ENCODE measurements around the gene GHITM.
"Not testable (repeated sequence)": the region's sequence is repeated elsewhere in the genome, so short reads cannot be mapped to it uniquely, and the experiment has no call there.

Gene GHITM

GRCh38 chr10:84175436-84175835, 36.1 kb downstream of the GHITM start:
- DNase-seq (ENCODE audit: low read depth in 1 of 2, low spot score in 1 of 2), result no peak

DNA sequence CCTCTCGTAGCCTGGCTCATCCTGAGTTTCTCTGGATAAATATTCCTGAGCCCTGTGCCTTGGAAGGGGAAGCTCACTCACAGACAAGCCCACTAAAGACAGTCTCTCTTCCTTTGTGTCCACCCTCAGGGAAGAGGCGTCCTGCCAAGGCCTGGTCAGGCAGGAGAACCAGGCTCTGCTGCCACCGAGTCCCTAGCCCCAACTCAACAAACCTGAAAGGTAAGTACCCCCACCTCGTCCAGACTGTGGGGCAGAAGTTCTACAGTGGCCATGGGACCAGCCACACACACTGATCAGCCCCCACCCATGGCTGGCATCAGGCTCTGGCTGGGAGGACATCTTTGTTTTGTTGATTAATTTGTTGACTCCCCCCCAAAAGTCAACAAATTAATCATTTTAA, 37.0 kb downstream of the GHITM start:
- no peak for DNase-seq (ENCODE audit: low read depth in 1 of 2, low spot score in 1 of 2)

- DNase-seq (ENCODE audit: low read depth in 1 of 2, low spot score in 1 of 2), result no peak
Observed at GRCh38 chr10:84176836-84177474, 37.6 kb downstream of the GHITM start.

DNA sequence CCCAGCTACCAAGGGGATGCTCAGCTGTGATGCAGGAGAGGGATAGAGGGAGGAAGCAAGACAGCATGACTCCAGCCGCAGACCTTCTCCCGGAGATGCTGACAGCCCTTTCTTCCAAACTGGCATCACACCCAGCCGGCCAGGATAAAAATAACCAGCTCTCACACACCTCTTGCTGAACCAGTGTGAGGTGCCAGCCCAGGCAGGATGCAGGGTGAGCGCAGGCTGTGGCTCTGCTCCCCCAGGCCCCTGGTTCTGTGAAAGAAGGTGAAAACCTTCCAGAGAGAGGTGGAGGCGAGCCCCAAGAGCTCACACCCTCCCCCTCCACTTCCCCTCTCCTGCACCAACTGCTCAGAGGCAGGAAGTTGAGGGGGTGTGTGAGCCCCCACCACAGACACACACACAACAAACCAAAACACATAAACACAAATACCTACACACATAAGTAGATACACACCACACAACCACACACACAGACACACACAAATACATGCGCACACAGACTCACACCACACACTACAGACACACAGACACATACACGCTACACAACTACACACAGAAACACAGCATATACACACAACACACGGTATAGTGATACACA, 38.3 kb downstream of the GHITM start:
- no peak for DNase-seq (ENCODE audit: low read depth in 1 of 2, low spot score in 1 of 2)

GRCh38 chr10:84178160-84178609, 38.9 kb downstream of the GHITM start:
- no peak for DNase-seq (ENCODE audit: low read depth in 1 of 2, low spot score in 1 of 2)

DNA sequence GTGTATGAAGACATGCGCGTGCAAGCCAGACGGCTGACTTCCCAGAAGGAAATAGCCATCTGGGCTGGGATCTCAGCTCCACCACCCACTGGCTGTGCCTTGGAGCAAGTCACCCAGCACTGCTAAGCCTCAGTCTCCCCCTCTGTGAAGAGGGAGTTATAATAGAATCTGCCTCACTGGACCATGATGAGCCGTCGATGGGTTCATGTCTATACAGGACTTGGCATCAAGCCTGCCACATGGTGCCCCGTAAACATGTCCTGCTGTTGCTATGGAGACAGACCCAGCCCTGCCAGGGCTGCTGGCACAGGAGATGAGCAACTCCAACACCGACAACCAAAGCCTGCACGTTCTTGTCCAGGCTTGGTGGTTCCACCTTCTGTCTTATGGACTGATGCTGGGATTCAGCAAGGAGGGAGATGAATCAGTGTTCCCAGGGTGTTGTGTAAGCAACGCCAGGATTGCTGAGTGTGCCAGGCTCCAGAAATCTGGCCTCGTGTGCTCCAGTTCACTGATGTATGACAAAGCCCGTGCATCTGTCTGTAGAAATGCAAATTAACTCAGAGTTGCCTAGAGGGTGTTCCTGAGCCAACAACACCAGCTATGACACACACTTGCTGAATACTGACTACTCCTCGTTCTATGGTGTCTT, 39.9 kb downstream of the GHITM start:
- no peak for DNase-seq (ENCODE audit: low read depth in 1 of 2, low spot score in 1 of 2)

GRCh38 chr10:84180386-84180785, 41.1 kb downstream of the GHITM start:
- DNase-seq (ENCODE audit: low read depth in 1 of 2, low spot score in 1 of 2), result not testable (repeated sequence)

- DNase-seq (ENCODE audit: low read depth in 1 of 2, low spot score in 1 of 2), result no peak
Observed at GRCh38 chr10:84181631-84182030, 42.3 kb downstream of the GHITM start.

- DNase-seq (ENCODE audit: low read depth in 1 of 2, low spot score in 1 of 2), result no peak
Observed at GRCh38 chr10:84184517-84184916, 45.2 kb downstream of the GHITM start.

GRCh38 chr10:84185526-84186175, 46.3 kb downstream of the GHITM start:
- DNase-seq (ENCODE audit: low read depth in 1 of 2, low spot score in 1 of 2), result no peak

GRCh38 chr10:84188815-84189214, 49.5 kb downstream of the GHITM start:
- no peak for DNase-seq (ENCODE audit: low read depth in 1 of 2, low spot score in 1 of 2)

GRCh38 chr10:84190621-84191020, 51.3 kb downstream of the GHITM start:
- no peak for DNase-seq (ENCODE audit: low read depth in 1 of 2, low spot score in 1 of 2)

- DNase-seq (ENCODE audit: low read depth in 1 of 2, low spot score in 1 of 2), result no peak
Observed at GRCh38 chr10:84191106-84191505, 51.8 kb downstream of the GHITM start.

DNA sequence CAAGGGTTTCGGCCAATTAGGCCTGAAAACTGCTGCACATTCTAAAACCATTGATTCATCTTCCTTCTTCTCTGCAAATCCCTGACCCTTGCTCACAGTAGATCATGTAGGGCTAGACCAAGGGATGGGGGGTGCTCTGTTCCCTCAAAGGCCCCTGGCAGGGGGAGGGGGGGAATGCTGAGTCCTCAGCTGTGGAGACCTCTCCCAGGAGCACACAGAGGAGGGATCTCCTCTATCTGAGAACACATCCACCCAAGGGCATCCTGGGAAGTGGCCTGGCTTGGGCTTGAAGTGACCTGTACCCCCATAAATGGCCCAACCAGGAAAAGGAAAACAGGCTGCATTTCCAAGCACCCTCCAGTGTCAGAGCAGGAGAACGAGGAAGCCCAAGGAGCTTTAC, 54.0 kb downstream of the GHITM start:
- DNase-seq (ENCODE audit: low read depth in 1 of 2, low spot score in 1 of 2), result no peak

GRCh38 chr10:84193846-84194423, 54.6 kb downstream of the GHITM start:
- DNase-seq (ENCODE audit: low read depth in 1 of 2, low spot score in 1 of 2), result no peak

GRCh38 chr10:84194424-84195043, 55.2 kb downstream of the GHITM start, which contains the start of gene CDHR1:
Gene CDHR1, plus strand, starts transcription at chr10:84194537. Its CDS starts 224 bp downstream, at chr10:84194761.
- DNase-seq (ENCODE audit: low read depth in 1 of 2, low spot score in 1 of 2), result no peak

- no peak for DNase-seq (ENCODE audit: low read depth in 1 of 2, low spot score in 1 of 2)
Observed at GRCh38 chr10:84195044-84195830, 55.9 kb downstream of the GHITM start.

GRCh38 chr10:84196083-84196482, 56.8 kb downstream of the GHITM start:
- no peak for DNase-seq (ENCODE audit: low read depth in 1 of 2, low spot score in 1 of 2)

- no peak for DNase-seq (ENCODE audit: low read depth in 1 of 2, low spot score in 1 of 2)
Observed at GRCh38 chr10:84196941-84197340, 57.6 kb downstream of the GHITM start.

GRCh38 chr10:84197643-84198042, 58.3 kb downstream of the GHITM start:
- no peak for DNase-seq (ENCODE audit: low read depth in 1 of 2, low spot score in 1 of 2)

Measured in activated CD4-positive, alpha-beta T cell treated with anti-CD3 and anti-CD28 coated beads, Interleukin-2, amount 50 U/mL, for 24 hours (primary cell).